Activated B cell treated with CpG ODN at 0.5 μM for 24 hours (primary cell): Measurements from ENCODE around the gene RALA. TPM values are rescaled to one million over a fixed set of nuclear protein-coding genes. Genes with fewer than 3 reads are reported as not detected.

Source experiments
- ATAC-seq: fragments of 200-7000 bp; cut with Tn5 transposase; one replicate; pipeline ENCODE4 v1.10.0; 2021; ENCODE audit warnings: low read depth, mild to moderate bottlenecking, moderate library complexity
- CTCF ChIA-PET: fragments of 350-600 bp; sonication (Branson Sonifier 250); formaldehyde crosslinking; loops from one replicate; lab custom pipeline; 2021; ENCODE audit warnings: antibody characterized with exemption; lab: Charles Lee
- POLR2A ChIA-PET: fragments of 350-600 bp; sonication (Branson Sonifier 250); formaldehyde crosslinking; loops from one replicate; lab custom pipeline; 2021; ENCODE audit warnings: antibody characterized with exemption; lab: Charles Lee
- DNase-seq: peaks from one replicate; pipeline ENCODE4 v3.0.0; 2022
- H3K27ac Mint-ChIP-seq: one replicate; pipeline ENCODE4 v1.8.0; 2020; ENCODE audit warnings: mixed read lengths
- H3K27me3 Mint-ChIP-seq: one replicate; pipeline ENCODE4 v1.8.0; 2021; ENCODE audit warnings: mixed read lengths
- H3K36me3 Mint-ChIP-seq: one replicate; pipeline ENCODE4 v1.8.0; 2021; ENCODE audit warnings: low read depth, mixed read lengths
- H3K4me1 Mint-ChIP-seq: one replicate; pipeline ENCODE4 v1.8.0; 2021; ENCODE audit warnings: mixed read lengths
- H3K4me3 Mint-ChIP-seq: one replicate; pipeline ENCODE4 v1.8.0; 2020; ENCODE audit warnings: mild to moderate bottlenecking, mixed read lengths
- H3K9me3 Mint-ChIP-seq: one replicate; pipeline ENCODE4 v1.8.0; 2020; ENCODE audit warnings: mixed read lengths
- CTCF ChIP-seq: fragments of 200-600 bp; IDR thresholded peaks from one replicate; pipeline ENCODE4 v1.8.0; 2022; ENCODE audit warnings: antibody characterized with exemption, mild to moderate bottlenecking
- intact Hi-C: fragments of 100-400 bp; cut with micrococcal nuclease; formaldehyde crosslinking; loops from one replicate; pipeline ENCODE4 v1.15.1; 2024
- total RNA-seq: library from RNA; stranded (reverse); gene quantifications from 2 replicates; pipeline ENCODE4 v1.2.3, GENCODE V29; 2022

The RALA gene
- total RNA-seq: 32.6 and 37.3 TPM in 2 replicates

GRCh38 chr7:39623047-39623731, at the start of gene RALA:
TSS of gene RALA (plus strand) at chr7:39623572. CDS start at chr7:39686668, 63,096 bp downstream.
- H3K27me3 Mint-ChIP-seq: no peaks in the 10 kb centered on the region
- ATAC-seq: peak; percentile 91
- peak within 1 kb of the TSS; percentile 91 for H3K27ac Mint-ChIP-seq
- CTCF ChIA-PET: interaction anchor here (1.0 to 1.1 kb wide), 3 partner anchors 30 to 119 kb away, joined by 3 to 5 read pairs (median 4); no protein-coding TSS in a partner anchor
- POLR2A ChIA-PET: interaction anchor here (0.6 to 5.5 kb wide), 16 partner anchors 9 to 327 kb away, joined by 3 to 80 read pairs (median 4); partner anchors contain the start of genes CDK13 and YAE1
- DNase-seq: peak; percentile 84
- intact Hi-C loops: loop anchor here (1.0 to 10.0 kb wide), 7 partner anchors 34 to 1836 kb away; partner anchors contain the start of genes MPLKIP, STARD3NL, VPS41 and YAE1
- peaks cover 14% of the 10 kb centered on the region for H3K36me3 Mint-ChIP-seq
- no peaks in the 10 kb centered on the region for H3K9me3 Mint-ChIP-seq
- peaks cover 55% of the 10 kb centered on the region for H3K4me1 Mint-ChIP-seq
- TF ChIP-seq CTCF: no peak
- H3K4me3 Mint-ChIP-seq: peak within 1 kb of the TSS; percentile 94

GRCh38 chr7:39574673-39575349, 48.6 kb upstream of the RALA start:
- intact Hi-C loops: no loop called here
- TF ChIP-seq CTCF: no peak
- Mint-ChIP-seq H3K9me3 (no peaks in the 10 kb centered on the region), H3K4me3 (no peak overlapping the region), H3K27ac (no peak overlapping the region), H3K4me1 (no peaks in the 10 kb centered on the region), H3K27me3 (no peaks in the 10 kb centered on the region), H3K36me3 (peaks cover 45% of the 10 kb centered on the region)
- DNase-seq: no peak
- CTCF ChIA-PET: interaction anchor here (9.7 kb wide), 1 partner anchor 171 kb away, joined by 327 read pairs; no protein-coding TSS in a partner anchor
- POLR2A ChIA-PET: no interaction called here
- no peak for ATAC-seq

GRCh38 chr7:39577229-39577874, 46.0 kb upstream of the RALA start:
- TF ChIP-seq CTCF: no peak
- Mint-ChIP-seq H3K4me1 (peaks cover 3% of the 10 kb centered on the region), H3K36me3 (peaks cover 24% of the 10 kb centered on the region), H3K9me3 (no peaks in the 10 kb centered on the region), H3K27me3 (no peaks in the 10 kb centered on the region), H3K27ac (no peak overlapping the region), H3K4me3 (no peak overlapping the region)
- ChIA-PET CTCF (interaction anchor here (2.7 to 9.7 kb wide), 3 partner anchors 10 to 168 kb away, joined by 5 to 327 read pairs (median 53); no protein-coding TSS in a partner anchor), POLR2A (no interaction called here)
- intact Hi-C loops: no loop called here
- ATAC-seq: no peak
- no peak for DNase-seq

- Mint-ChIP-seq H3K27ac (no peak overlapping the region), H3K4me1 (peaks cover 3% of the 10 kb centered on the region), H3K4me3 (no peak overlapping the region), H3K36me3 (peaks cover 8% of the 10 kb centered on the region), H3K9me3 (no peaks in the 10 kb centered on the region), H3K27me3 (no peaks in the 10 kb centered on the region)
- peak; percentile 97 for ATAC-seq
- TF ChIP-seq CTCF: no peak
- intact Hi-C loops: loop anchor here (1.0 to 5.0 kb wide), 5 partner anchors 44 to 472 kb away; partner anchors contain the start of gene CDK13
- ChIA-PET CTCF (interaction anchor here (0.5 to 9.7 kb wide), 31 partner anchors 9 to 554 kb away, joined by 3 to 327 read pairs (median 4); partner anchors contain the start of genes MPLKIP and YAE1), POLR2A (interaction anchor here (0.7 to 1.4 kb wide), 5 partner anchors 43 to 368 kb away, joined by 3 to 21 read pairs (median 4); partner anchors contain the start of gene RALA)
- DNase-seq: peak; percentile 39
These were observed 43.1 kb upstream of the RALA start for GRCh38 chr7:39580149-39580874.
